Epithelial cell of esophagus (primary cell): ENCODE data around the gene ALDOA.

ENCODE experiments used
- DNase-seq: peaks from one replicate; pipeline ENCODE4 v3.0.0; 2010; ENCODE audit warnings: low read depth
- H3K4me3 ChIP-seq: 2 replicates; pipeline ENCODE4 v1.5.1; 2011; ENCODE audit warnings: mild to moderate bottlenecking, low read length, control low read depth
- CTCF ChIP-seq: IDR thresholded peaks from 2 replicates; pipeline ENCODE4 v1.5.1; 2011; ENCODE audit warnings: low read depth, mild to moderate bottlenecking, low read length, control low read depth, inconsistent platforms; ENCODE audit not compliant: insufficient read depth; ENCODE audit errors: missing control alignments

Gene ALDOA

GRCh38 chr16:30053376-30054015, 12.1 kb upstream of the ALDOA start:
- no peak for TF ChIP-seq CTCF
- H3K4me3 ChIP-seq = peak overlapping the region; percentile 65
- no peak for DNase-seq

- H3K4me3 ChIP-seq = no peak overlapping the region
- no peak for DNase-seq
- no peak for TF ChIP-seq CTCF
Observed at GRCh38 chr16:30054451-30054850, 11.1 kb upstream of the ALDOA start.

- peak; percentile 88 for DNase-seq
- H3K4me3 ChIP-seq = no peak overlapping the region
- TF ChIP-seq CTCF = peak; percentile 70
Observed at GRCh38 chr16:30054959-30055553, 10.5 kb upstream of the ALDOA start.

- DNase-seq = no peak
- TF ChIP-seq CTCF = no peak
- no peak overlapping the region for H3K4me3 ChIP-seq
Observed at GRCh38 chr16:30060346-30060745, 5.2 kb upstream of the ALDOA start.

- TF ChIP-seq CTCF = no peak
- DNase-seq = no peak
- no peak overlapping the region for H3K4me3 ChIP-seq
Observed at GRCh38 chr16:30060836-30061554, 4.6 kb upstream of the ALDOA start.

GRCh38 chr16:30063278-30063892, 2.2 kb upstream of the ALDOA start:
- no peak for TF ChIP-seq CTCF
- H3K4me3 ChIP-seq = peak overlapping the region; percentile 96
- no peak for DNase-seq
